HG03025 (cell line): ENCODE results near the gene FAM47E.
"Not testable (repeated sequence)": the region's sequence is repeated elsewhere in the genome, so short reads cannot be mapped to it uniquely, and the experiment has no call there.

Experiments used
- ATAC-seq: cut with Tn5 transposase; IDR thresholded peaks from one replicate; pipeline ENCODE4 v1.9.1; 2021; ENCODE audit warnings: mild to moderate bottlenecking, moderate library complexity; ENCODE audit not compliant: unreplicated experiment, low FRiP score

FAM47E gene

GRCh38 chr4:76219299-76220055, 32.0 kb upstream of the FAM47E start:
- no peak for ATAC-seq

- no peak for ATAC-seq
Observed at GRCh38 chr4:76224171-76224570, 27.4 kb upstream of the FAM47E start.

GRCh38 chr4:76226418-76226817, 25.1 kb upstream of the FAM47E start:
- ATAC-seq: no peak

DNA sequence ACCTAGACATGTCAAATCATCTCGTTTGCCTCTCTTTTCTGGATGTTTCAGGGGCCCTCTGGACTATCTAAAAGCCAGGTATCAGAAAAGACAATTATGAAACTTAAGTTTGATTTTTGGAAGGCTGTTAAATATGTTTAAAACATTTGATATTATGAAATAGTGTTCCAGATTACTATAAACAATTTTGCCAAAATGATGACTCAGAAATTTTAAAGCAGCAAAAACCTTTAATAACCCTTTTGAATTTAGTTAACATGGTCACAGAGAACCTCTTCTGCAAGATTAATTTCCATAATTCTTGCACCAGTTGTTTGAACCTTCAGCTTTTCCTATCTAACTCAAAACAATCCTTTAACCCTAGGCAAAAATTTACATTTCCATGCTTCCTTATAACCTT, 18.8 kb upstream of the FAM47E start:
- no peak for ATAC-seq

GRCh38 chr4:76233083-76233482, 18.4 kb upstream of the FAM47E start:
- no peak for ATAC-seq

- ATAC-seq: no peak
Observed at GRCh38 chr4:76233529-76233928, 18.0 kb upstream of the FAM47E start.

GRCh38 chr4:76233967-76234678, 17.4 kb upstream of the FAM47E start:
- ATAC-seq: no peak

DNA sequence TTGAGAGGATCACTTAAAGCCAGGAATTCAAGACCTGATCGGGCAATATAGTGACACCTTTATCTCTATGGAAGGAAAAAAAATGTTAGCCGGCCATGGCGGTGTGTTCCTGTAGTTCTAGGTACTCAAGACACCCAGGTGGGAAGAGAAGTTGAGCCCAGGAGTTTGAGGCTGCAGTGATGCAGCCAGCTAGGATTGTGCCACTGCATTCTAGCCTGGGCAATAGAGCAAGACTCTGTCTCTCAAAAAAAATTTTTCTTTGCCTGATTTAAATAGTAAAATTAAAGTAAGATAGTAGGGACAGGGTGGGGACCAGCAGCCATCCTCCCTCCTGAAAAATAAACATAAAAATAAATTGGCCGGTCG, 16.9 kb upstream of the FAM47E start:
- no peak for ATAC-seq

DNA sequence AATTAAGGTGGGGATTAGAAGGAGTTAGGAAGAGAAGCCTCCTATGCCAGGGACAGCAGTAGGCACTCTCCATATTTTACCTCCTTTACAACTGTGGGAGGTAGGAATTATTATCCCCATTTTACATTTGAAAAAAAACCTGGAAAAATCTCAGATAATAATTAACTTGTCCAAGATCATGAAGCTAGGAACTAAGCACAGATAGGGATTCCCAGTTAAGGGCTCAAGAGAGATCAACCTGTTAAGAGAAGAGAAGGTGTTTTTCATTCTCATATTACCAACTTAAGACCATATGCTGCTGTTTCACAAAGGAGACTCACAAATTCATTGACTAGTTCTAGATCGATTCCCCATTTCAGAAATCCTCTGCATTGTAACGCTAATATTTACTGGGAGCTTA, 16.1 kb upstream of the FAM47E start:
- ATAC-seq: no peak

DNA sequence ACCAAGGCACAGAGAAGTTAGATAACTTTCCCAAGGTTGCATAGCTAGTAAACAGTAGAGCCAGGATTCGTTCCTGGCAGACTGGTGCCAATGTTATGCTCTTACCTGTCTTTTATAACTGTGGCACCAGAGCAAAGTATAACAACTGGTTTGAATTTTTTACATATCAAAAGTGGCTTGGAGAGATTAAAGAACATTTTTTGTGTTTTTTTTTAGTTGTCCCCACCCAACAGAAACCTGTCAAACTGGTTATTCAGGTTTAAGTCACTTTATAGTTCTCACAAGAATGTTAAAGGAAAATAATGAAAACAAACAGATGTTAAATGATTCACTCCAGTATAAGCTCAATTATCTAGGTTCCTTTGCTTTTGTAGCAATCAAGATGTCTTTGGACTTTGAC, 15.6 kb upstream of the FAM47E start:
- no peak for ATAC-seq

GRCh38 chr4:76238236-76238635, 13.3 kb upstream of the FAM47E start:
- ATAC-seq: no peak

DNA sequence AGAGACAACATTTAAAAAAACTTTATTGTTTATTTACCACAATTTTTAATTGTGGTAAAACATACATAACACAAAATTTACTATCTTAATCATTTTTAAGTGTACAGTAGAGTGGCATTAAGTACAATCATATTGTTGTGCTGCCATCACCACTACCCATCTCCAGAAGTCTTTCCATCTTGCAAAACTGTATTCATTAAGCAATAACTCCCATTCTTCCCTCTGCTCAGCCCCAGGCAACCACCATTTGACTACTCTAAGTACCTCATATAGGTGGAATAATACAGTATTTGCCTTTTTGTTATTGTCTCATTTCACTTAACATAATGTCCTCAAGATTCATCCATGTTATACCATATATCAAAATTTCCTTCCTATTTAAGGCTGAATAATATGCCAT, 12.8 kb upstream of the FAM47E start:
- no peak for ATAC-seq

GRCh38 chr4:76240236-76240635, 11.3 kb upstream of the FAM47E start:
- ATAC-seq: no peak

GRCh38 chr4:76243877-76244276, 7.6 kb upstream of the FAM47E start:
- ATAC-seq: not testable (repeated sequence)

- no peak for ATAC-seq
Observed at GRCh38 chr4:76246025-76246424, 5.5 kb upstream of the FAM47E start.

- ATAC-seq: no peak
Observed at GRCh38 chr4:76246852-76247251, 4.7 kb upstream of the FAM47E start.

- ATAC-seq: no peak
Observed at GRCh38 chr4:76250962-76251361, 559 bp upstream of the FAM47E start.

DNA sequence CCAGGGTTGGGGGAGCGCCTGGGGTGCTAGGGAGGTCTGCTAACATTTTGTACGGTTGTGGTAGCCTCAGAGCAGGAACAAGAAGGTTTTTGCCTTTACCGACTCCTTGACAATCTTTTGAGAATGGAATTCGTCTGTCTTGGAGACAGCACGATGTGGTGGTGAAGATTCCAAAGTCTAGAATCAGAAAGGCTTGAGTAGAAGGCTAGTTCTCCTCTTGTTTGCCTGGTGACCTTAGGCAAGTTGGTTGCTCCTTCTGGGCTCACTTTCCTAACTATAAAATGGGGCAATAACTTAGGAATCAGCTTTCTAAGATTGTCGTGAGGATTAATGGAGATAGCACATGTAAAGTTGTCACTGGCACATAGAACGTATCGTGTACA, 741 bp downstream of the FAM47E start:
- ATAC-seq: no peak

GRCh38 chr4:76253511-76253910, 2.0 kb downstream of the FAM47E start:
- ATAC-seq: no peak

- ATAC-seq: no peak
Observed at GRCh38 chr4:76256032-76256431, 4.5 kb downstream of the FAM47E start.

- ATAC-seq: no peak
Observed at GRCh38 chr4:76256968-76257367, 5.4 kb downstream of the FAM47E start.

GRCh38 chr4:76257824-76258223, 6.3 kb downstream of the FAM47E start:
- no peak for ATAC-seq
